SJCRH30 (cell line): ENCODE measurements around the gene TMEM234. TPM values are rescaled to one million over a fixed set of nuclear protein-coding genes. Genes with fewer than 3 reads are reported as not detected.

Source experiments
- DNase-seq, 2 experiments: peaks; one replicate each; pipeline ENCODE4 v3.0.0-alpha.2; 2015 to 2020
- H3K27ac ChIP-seq: fragments of 250-450 bp; sonication (Bioruptor Pico); 2 replicates; pipeline ENCODE4 v1.5.1; 2020; ENCODE audit warnings: mild to moderate bottlenecking, moderate library complexity
- H3K27me3 ChIP-seq: fragments of 250-450 bp; sonication (Bioruptor Pico); 2 replicates; pipeline ENCODE4 v1.5.1; 2020; ENCODE audit warnings: mild to moderate bottlenecking, moderate library complexity
- H3K36me3 ChIP-seq: fragments of 250-450 bp; sonication (Bioruptor Pico); 2 replicates; pipeline ENCODE4 v1.5.1; 2020; ENCODE audit warnings: mild to moderate bottlenecking, moderate library complexity
- H3K4me1 ChIP-seq: fragments of 250-450 bp; sonication (Bioruptor Pico); 2 replicates; pipeline ENCODE4 v1.5.1; 2020; ENCODE audit warnings: mild to moderate bottlenecking, moderate library complexity
- H3K4me3 ChIP-seq: fragments of 250-450 bp; sonication (Bioruptor Pico); 2 replicates; pipeline ENCODE4 v1.5.1; 2020; ENCODE audit warnings: mild to moderate bottlenecking, moderate library complexity
- H3K9me3 ChIP-seq: fragments of 250-450 bp; sonication (Bioruptor Pico); replicated peaks from 2 replicates; pipeline ENCODE4 v1.5.1; 2020; ENCODE audit warnings: mild to moderate bottlenecking, moderate library complexity
- total RNA-seq: library from RNA; depleted of rRNA; stranded (reverse); fragments of >200 nt; shearing (Covaris generic); gene quantifications from 2 replicates; pipeline ENCODE4 v1.2.3, GENCODE V29; 2014

Gene TMEM234
- total RNA-seq, 1 experiment from 2014 or later, result 9.9 TPM

DNA sequence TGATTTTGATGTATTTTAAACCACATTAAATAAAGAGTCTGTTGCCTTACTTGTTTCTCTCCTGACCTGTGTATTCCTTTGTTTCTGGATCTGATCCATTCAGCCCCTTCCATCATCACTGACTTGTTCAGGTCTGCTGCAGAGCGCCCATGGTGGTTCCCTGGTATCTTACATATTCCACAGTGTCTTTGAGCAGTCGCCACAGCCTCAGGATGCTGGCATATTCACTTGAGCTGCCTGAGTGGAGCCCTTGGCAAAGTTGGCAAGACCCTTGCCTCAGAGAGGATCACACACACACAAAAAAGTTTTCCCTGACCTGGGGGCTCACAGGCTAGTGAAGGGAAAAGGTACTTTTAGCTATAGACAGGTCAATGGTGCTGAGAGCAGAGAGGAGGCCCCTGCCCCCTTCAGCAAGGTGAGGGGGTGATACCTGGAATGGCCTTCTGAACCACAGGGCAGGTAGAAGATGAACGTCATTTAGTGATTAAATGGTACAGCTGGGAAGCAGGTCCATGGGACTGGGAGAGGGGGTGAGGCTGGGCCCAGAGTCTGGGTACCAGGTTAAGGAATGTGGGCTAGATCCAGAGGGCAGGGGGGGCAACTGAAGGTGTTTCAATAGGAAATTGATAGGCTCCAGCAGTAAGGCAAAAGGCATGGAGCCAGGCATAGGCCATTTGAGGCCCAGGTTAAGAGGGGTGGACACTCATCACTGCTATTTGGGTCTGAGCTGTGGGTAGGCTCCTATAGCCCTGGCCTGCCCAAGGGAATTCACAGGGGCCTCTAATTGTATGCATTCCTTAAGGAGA lies 23.7 kb downstream of the TMEM234 start:
- Histone ChIP-seq H3K36me3 (peaks cover 30% of the 10 kb centered on the region), H3K27ac (no peak overlapping the region), H3K4me3 (no peak overlapping the region), H3K4me1 (peaks cover 6% of the 10 kb centered on the region; the same call in 1 of the 2 replicates), H3K9me3 (no peaks in the 10 kb centered on the region), H3K27me3 (no peaks in the 10 kb centered on the region)
- DNase-seq, result no peak

DNA sequence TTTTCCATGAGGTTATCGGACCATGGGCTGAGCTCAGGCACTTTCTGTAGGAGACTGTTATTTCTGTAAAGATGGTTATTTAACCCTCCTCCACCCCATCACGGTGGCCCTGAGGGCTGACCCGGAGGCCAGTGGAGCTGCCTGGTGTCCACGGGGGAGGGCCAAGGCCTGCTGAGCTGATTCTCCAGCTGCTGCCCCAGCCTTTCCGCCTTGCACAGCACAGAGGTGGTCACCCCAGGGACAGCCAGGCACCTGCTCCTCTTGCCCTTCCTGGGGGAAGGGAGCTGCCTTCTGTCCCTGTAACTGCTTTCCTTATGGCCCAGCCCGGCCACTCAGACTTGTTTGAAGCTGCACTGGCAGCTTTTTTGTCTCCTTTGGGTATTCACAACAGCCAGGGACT lies 24.3 kb downstream of the TMEM234 start:
- Histone ChIP-seq H3K27ac (no peak overlapping the region), H3K36me3 (peaks cover 35% of the 10 kb centered on the region), H3K4me3 (no peak overlapping the region), H3K27me3 (no peaks in the 10 kb centered on the region), H3K4me1 (peaks cover 6% of the 10 kb centered on the region; the same call in 1 of the 2 replicates), H3K9me3 (no peaks in the 10 kb centered on the region)
- DNase-seq, result no peak

DNA sequence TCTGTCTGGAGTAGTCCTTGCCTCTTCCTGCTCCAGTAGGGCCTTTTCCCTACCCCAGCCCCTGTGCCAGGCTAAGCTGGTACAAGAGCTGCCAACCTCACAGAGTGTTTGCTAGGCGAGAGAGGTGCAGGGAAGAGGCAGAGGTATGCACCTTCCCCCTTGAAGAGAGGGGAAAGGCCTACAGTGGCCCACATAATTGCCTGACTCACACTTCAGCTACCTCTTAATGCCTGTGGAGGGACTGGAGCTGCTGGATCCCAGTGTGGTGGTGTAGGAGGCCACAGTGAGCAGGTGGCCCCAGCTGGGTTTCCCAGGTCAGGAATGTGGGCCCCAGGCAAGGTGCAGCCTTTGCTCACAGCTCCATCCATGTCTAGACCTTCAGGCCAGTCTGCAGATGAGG lies 25.1 kb downstream of the TMEM234 start:
- H3K27ac ChIP-seq, result no peak overlapping the region

DNA sequence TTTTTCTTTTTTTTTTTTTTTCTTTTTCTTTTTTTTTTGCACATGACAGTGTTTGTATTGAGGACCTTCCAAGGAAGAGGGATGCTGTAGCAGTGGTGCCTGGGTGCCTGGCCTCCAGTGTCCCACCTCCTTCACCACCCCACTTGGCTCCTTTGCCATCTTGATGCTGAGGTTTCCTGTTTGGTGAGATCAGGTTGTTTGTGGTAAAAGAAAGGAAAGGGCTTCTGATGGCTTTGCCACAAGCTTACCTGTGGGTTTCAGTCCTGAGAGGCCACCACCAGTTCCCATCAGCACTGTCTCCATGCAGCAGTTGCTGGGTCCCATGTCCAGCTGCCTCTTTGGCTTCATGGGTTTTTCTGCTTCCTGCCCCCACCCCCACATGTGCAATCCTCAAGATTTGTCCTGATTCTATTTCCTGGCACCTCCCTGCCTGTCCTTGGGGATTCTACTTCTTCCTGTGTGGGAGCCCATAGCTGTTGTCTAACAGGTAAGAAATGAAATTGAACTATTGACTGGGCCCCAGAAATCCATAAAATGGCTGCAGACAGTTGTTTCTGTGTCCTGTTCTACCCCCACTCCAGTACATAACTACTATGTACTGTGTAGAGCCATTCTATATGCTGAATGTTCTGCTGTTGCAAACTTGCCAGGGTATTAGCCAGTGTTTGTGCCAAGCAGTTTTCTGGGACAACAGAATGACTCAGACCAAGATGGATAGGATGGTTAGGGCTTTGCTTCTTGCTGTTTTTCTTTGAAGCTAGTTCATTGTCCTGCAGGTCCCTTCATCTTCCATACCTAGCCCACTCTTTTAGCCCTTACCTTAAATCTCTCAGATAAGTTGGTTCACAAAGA lies 26.0 kb downstream of the TMEM234 start:
- H3K4me1 ChIP-seq, result peaks cover 6% of the 10 kb centered on the region; the same call in 1 of the 2 replicates
- no peak overlapping the region for H3K27ac ChIP-seq
- H3K36me3 ChIP-seq, result peaks cover 52% of the 10 kb centered on the region
- H3K4me3 ChIP-seq, result no peak overlapping the region
- no peak for DNase-seq
- H3K9me3 ChIP-seq, result no peaks in the 10 kb centered on the region
- no peaks in the 10 kb centered on the region for H3K27me3 ChIP-seq

More for the DNA sequence above, 25.1 kb downstream of the TMEM234 start:
- Histone ChIP-seq H3K27me3 (no peaks in the 10 kb centered on the region), H3K4me1 (peaks cover 6% of the 10 kb centered on the region; the same call in 1 of the 2 replicates), H3K9me3 (no peaks in the 10 kb centered on the region), H3K4me3 (no peak overlapping the region), H3K36me3 (peaks cover 43% of the 10 kb centered on the region)
- DNase-seq, result no peak

DNA sequence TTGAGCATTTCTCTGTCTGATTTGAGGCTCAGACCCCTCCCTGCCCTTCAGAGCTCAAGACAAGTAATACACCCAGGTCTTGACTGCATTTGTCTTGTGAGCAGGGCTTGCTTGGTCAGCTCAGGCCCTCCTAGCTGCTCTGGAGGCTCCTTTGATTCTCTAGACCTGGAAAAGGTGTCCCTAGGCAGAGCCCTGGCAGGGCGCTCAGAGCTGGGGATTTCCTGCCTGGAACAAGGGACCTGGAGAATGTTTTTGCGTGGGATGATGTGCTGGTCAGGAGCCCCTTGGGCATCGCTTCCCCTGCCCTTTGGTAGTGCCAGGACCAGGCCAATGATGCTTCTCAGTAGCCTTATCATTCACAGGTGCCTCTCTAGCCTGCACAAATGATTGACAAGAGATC lies 26.6 kb downstream of the TMEM234 start:
- Histone ChIP-seq H3K27me3 (no peaks in the 10 kb centered on the region), H3K27ac (no peak overlapping the region), H3K4me1 (peaks cover 6% of the 10 kb centered on the region; the same call in 1 of the 2 replicates), H3K4me3 (no peak overlapping the region), H3K9me3 (no peaks in the 10 kb centered on the region), H3K36me3 (peaks cover 58% of the 10 kb centered on the region)
- DNase-seq, result no peak

DNA sequence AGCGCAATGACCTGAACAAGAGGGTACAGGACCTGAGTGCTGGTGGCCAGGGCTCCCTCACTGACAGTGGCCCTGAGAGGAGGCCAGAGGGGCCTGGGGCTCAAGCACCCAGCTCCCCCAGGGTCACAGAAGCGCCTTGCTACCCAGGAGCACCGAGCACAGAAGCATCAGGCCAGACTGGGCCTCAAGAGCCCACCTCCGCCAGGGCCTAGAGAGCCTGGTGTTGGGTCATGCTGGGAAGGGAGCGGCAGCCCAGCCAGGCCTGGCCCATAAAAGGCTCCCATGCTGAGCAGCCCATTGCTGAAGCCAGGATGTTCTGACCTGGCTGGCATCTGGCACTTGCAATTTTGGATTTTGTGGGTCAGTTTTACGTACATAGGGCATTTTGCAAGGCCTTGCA lies 27.2 kb downstream of the TMEM234 start:
- Histone ChIP-seq H3K27me3 (no peaks in the 10 kb centered on the region), H3K9me3 (no peaks in the 10 kb centered on the region), H3K36me3 (peaks cover 64% of the 10 kb centered on the region), H3K4me1 (peaks cover 6% of the 10 kb centered on the region; the same call in 1 of the 2 replicates), H3K27ac (no peak overlapping the region), H3K4me3 (no peak overlapping the region)
- no peak for DNase-seq

DNA sequence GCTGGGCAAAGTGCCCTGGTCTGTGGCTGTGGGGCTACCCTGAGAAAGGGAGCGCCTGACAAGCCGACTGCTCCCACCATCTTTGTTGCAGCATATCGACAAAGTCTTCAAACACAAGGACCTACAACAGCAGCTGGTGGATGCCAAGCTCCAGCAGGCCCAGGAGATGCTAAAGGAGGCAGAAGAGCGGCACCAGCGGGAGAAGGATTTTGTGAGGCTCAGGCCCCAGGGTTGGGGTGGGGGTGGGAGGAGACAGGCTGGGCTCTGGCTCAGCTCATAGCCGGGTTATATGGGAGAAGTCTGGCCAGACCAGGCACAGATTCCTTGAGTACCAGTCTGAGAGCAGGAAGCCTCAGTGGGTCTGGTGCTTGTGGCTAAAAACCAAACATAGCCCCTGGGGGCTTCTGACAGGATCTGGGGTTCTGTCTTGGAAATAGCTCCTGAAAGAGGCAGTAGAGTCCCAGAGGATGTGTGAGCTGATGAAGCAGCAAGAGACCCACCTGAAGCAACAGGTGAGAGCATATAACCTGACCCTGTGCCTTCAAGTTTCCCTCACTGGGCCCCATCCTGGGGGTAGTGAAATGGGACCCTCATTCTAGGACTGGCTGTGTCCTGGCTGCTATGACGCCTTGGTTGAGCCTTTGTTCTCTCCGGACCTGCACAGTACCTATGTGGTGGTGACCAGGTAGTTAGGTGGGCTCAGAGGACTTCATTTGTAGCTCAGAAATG lies 29.8 kb downstream of the TMEM234 start:
- Histone ChIP-seq H3K36me3 (peaks cover 89% of the 10 kb centered on the region), H3K9me3 (no peaks in the 10 kb centered on the region), H3K4me1 (no peaks in the 10 kb centered on the region), H3K4me3 (no peak overlapping the region), H3K27ac (no peak overlapping the region), H3K27me3 (no peaks in the 10 kb centered on the region)
- DNase-seq, result no peak

DNA sequence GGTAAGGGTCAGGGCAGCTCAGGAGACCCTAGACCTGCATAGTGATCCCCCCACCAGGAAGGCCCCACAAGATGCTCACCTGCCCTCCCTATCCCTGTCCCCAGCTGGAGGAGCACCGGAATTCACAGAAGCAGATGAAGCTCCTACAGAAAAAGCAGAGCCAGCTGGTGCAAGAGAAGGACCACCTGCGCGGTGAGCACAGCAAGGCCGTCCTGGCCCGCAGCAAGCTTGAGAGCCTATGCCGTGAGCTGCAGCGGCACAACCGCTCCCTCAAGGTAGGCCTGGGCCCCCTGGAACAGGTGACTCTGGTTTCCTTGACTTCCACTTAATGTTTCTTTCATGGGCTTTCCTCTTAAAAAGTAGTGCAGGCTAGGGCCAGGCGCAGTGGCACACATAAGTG lies 34.3 kb downstream of the TMEM234 start:
- no peak overlapping the region for H3K4me3 ChIP-seq
- H3K27ac ChIP-seq, result no peak overlapping the region
- H3K36me3 ChIP-seq, result peaks cover 87% of the 10 kb centered on the region
- DNase-seq, result no peak
- H3K27me3 ChIP-seq, result no peaks in the 10 kb centered on the region
- no peaks in the 10 kb centered on the region for H3K4me1 ChIP-seq
- no peaks in the 10 kb centered on the region for H3K9me3 ChIP-seq

DNA sequence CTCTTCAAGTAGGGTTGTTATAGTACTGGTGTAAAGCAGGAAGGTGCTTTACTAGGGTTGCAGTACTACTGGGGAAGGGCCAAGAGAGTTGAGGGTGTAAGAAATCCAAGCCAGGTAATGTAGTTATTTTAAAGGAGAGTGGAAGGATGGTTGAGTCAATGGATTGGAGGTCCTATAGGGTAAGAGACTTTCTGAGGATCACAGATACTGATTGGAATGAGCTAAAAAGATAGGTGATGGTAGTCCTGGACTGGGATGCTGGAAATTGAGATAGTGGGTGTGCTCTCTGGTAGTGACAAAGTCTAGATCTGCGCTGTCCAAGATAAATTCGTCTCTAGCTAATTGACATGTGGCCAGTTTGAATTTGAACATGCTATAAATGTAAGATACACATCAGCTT lies 35.7 kb downstream of the TMEM234 start:
- Histone ChIP-seq H3K27me3 (no peaks in the 10 kb centered on the region), H3K36me3 (peaks cover 84% of the 10 kb centered on the region), H3K4me3 (no peak overlapping the region), H3K4me1 (peaks cover 1% of the 10 kb centered on the region; the same call in 1 of the 2 replicates), H3K9me3 (no peaks in the 10 kb centered on the region), H3K27ac (no peak overlapping the region)
- no peak for DNase-seq

DNA sequence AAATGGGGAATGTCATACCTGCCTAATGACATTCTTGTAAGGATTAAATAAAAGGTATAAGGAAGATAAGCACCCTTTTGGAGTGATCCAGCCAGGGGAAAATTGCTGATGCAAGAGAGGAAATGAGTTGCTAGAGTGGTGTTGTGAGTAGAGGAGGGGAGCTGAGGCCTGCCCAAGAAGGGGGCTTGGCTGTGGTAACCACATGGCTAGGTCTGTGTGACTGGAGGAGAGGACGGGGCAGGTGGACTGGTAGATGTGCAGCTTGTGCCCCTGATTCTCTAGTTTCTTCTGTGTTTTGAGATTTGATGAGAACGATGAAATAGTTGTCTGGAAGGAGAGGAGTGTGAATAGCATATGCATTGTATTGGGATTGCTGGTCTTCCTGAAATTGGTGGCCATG lies 36.1 kb downstream of the TMEM234 start:
- Histone ChIP-seq H3K4me3 (no peak overlapping the region), H3K9me3 (no peaks in the 10 kb centered on the region), H3K4me1 (peaks cover 5% of the 10 kb centered on the region), H3K36me3 (peaks cover 84% of the 10 kb centered on the region), H3K27ac (no peak overlapping the region), H3K27me3 (no peaks in the 10 kb centered on the region)
- no peak for DNase-seq

DNA sequence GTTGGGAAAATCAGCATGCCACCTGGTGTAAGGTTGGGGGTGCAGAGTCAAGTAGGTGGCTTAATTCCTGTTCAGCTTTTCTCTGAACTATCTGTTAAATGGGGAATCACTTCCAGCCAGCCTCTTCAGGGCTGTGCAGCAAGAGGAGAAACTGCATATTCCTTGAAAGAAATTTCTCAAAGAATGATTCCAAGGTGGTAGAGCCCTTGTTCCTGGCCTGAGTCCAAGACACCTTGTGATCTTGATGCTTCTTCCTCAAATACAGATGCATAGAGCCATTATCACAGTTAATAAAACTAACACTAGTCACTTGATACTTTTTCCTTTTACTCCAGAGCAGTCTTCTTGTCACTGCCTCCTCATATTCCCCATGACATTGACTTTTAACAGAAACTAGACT lies 37.5 kb downstream of the TMEM234 start:
- peaks cover 75% of the 10 kb centered on the region for H3K36me3 ChIP-seq
- no peak for DNase-seq
- no peak overlapping the region for H3K4me3 ChIP-seq
- no peak overlapping the region for H3K27ac ChIP-seq
- H3K4me1 ChIP-seq, result peaks cover 10% of the 10 kb centered on the region
- H3K9me3 ChIP-seq, result no peaks in the 10 kb centered on the region
- no peaks in the 10 kb centered on the region for H3K27me3 ChIP-seq

DNA sequence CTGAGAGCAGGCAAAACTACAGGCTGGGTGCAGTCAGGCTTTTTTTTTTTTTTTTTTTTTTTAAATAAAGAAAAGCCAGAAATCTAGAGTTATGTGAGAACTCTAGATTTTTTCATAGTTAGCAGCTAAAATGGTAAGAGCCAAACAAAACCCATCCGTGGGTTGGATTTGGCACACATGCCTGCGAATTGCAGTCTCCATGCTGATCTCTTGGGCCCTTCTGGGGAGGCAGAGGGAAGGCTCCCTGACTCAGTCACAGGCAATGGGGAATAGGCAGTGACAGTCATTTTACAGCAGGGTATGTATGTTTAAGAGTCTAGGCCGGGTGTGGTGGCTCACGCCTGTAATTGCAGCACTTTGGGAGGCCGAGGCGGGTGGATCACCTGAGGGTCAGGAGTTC lies 40.1 kb downstream of the TMEM234 start:
- H3K9me3 ChIP-seq, result no peaks in the 10 kb centered on the region
- peaks cover 50% of the 10 kb centered on the region for H3K36me3 ChIP-seq
- H3K27ac ChIP-seq, result no peak overlapping the region
- DNase-seq, result no peak
- H3K27me3 ChIP-seq, result no peaks in the 10 kb centered on the region
- no peak overlapping the region for H3K4me3 ChIP-seq
- H3K4me1 ChIP-seq, result peaks cover 10% of the 10 kb centered on the region

DNA sequence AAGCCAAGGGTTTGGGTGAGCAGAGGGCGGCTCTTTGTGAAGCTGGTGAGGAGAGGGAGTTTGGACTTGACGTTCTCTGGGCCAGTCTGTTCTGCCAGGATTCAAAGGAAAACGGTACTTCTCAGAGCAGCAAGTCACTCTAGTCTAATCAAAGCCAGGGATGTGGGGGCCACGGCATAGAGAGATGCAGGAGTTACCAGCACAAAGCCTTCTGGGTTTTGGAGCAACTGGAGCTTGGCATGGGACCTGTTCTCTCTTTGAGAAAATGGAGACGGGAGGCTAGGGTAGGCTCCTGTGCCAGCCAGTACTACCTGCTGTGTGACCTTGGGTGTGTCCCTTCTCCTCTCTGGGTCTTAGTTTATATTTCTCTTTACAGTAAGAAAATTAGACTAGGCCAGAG lies 40.6 kb downstream of the TMEM234 start:
- no peak overlapping the region for H3K27ac ChIP-seq
- H3K4me3 ChIP-seq, result no peak overlapping the region
- peaks cover 10% of the 10 kb centered on the region for H3K4me1 ChIP-seq
- no peaks in the 10 kb centered on the region for H3K27me3 ChIP-seq
- no peaks in the 10 kb centered on the region for H3K9me3 ChIP-seq
- no peak for DNase-seq
- peaks cover 47% of the 10 kb centered on the region for H3K36me3 ChIP-seq

DNA sequence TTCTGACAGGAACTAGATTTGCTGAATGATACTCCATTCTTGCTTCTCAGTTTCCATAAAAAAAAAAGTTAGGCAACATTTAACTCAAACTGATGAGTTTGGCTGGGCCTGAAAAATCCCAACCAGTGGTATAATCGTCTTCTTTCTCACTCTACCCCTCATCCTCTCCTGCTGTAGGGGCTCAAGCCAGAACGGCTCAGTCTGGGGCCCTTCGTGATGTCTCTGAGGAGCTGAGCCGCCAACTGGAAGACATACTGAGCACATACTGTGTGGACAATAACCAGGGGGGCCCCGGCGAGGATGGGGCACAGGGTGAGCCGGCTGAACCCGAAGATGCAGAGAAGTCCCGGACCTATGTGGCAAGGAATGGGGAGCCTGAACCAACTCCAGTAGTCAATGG lies 41.1 kb downstream of the TMEM234 start:
- Histone ChIP-seq H3K36me3 (peaks cover 43% of the 10 kb centered on the region), H3K4me3 (peak overlapping the region; percentile 71), H3K9me3 (no peaks in the 10 kb centered on the region), H3K27me3 (no peaks in the 10 kb centered on the region), H3K27ac (no peak overlapping the region), H3K4me1 (peaks cover 10% of the 10 kb centered on the region)
- DNase-seq, result no peak
